PFSK-1 (cell line): ENCODE measurements around the gene CHST11.

Experiments
- FOXP2 ChIP-seq: optimal IDR thresholded peaks from 2 replicates; pipeline ENCODE3; 2011; ENCODE audit warnings: borderline replicate concordance, control low read depth, inconsistent platforms; ENCODE audit not compliant: insufficient read depth; ENCODE audit errors: extremely low read length, extremely low read depth
- POLR2AphosphoS5 ChIP-seq: IDR thresholded peaks from 2 replicates; pipeline ENCODE4 v1.6.1; 2012; ENCODE audit warnings: low read depth, mild to moderate bottlenecking, control low read depth, low read length, moderate library complexity
- SIN3A ChIP-seq: IDR thresholded peaks from 2 replicates; pipeline ENCODE4 v1.6.1; 2012; ENCODE audit warnings: mild to moderate bottlenecking, low read length, moderate library complexity, borderline replicate concordance; ENCODE audit not compliant: insufficient read depth
- TAF1 ChIP-seq: IDR thresholded peaks from 2 replicates; pipeline ENCODE4 v1.6.1; 2012; ENCODE audit warnings: low read length, control low read depth, borderline replicate concordance; ENCODE audit not compliant: insufficient read depth
- TF ChIP-seq, protein P1 (sequence below), 2 experiments: IDR thresholded peaks; 2 replicates each; pipeline versions ENCODE4 v1.6.1 to v1.8.0; 2011 to 2012; ENCODE audit warnings: low read depth in 2 of 2, low read length in 2 of 2, control low read depth in 1 of 2, inconsistent platforms in 1 of 2, mild to moderate bottlenecking in 1 of 2, moderate library complexity in 1 of 2; ENCODE audit not compliant: insufficient read depth in 1 of 2

CHST11 gene

DNA sequence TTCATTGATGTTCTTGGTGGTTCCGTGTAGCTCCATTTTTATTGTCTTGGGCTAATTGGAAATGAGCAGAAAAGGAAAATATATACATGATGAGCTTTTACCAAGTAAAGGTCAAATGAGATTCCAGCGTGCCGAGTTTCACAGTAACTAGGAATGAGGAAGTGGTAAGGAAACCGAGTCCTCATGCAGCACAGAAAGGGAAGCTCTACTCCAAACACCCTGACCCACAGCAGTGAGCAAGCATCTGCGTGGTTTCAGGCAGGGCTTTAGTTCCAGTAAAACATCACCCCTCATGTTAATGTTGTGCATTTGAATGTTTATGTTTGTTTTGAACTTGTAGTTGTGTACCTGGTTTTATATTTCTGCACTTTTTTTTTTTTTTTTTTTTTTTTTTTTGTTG, 293.3 kb downstream of the CHST11 start:
- no peak for TF ChIP-seq SIN3A

DNA sequence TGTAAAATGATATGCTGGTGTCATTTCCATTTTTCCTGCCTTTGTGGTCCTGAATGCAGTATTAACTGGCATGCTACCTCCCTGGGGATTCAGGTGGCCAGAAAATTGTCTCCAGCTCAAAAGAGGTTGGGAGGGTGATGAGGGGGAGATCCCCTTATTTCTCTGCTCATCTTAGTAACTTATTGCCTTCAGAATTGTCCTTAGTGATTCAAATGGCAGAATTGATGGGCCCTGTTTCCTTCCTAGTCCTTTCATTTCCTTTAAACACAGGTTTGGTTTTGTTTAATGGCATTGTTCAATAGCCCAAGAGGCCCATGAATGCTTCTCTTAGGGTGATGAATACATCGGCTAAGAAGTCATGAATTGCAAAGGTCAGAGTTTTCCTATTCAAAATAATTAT, 294.4 kb downstream of the CHST11 start:
- TF ChIP-seq FOXP2 (no peak), TAF1 (no peak), POLR2AphosphoS5 (no peak), SIN3A (no peak)
- TF ChIP-seq, protein P1, sequence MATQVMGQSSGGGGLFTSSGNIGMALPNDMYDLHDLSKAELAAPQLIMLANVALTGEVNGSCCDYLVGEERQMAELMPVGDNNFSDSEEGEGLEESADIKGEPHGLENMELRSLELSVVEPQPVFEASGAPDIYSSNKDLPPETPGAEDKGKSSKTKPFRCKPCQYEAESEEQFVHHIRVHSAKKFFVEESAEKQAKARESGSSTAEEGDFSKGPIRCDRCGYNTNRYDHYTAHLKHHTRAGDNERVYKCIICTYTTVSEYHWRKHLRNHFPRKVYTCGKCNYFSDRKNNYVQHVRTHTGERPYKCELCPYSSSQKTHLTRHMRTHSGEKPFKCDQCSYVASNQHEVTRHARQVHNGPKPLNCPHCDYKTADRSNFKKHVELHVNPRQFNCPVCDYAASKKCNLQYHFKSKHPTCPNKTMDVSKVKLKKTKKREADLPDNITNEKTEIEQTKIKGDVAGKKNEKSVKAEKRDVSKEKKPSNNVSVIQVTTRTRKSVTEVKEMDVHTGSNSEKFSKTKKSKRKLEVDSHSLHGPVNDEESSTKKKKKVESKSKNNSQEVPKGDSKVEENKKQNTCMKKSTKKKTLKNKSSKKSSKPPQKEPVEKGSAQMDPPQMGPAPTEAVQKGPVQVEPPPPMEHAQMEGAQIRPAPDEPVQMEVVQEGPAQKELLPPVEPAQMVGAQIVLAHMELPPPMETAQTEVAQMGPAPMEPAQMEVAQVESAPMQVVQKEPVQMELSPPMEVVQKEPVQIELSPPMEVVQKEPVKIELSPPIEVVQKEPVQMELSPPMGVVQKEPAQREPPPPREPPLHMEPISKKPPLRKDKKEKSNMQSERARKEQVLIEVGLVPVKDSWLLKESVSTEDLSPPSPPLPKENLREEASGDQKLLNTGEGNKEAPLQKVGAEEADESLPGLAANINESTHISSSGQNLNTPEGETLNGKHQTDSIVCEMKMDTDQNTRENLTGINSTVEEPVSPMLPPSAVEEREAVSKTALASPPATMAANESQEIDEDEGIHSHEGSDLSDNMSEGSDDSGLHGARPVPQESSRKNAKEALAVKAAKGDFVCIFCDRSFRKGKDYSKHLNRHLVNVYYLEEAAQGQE (IDR thresholded peaks at IDR 0.05; ENCODE audit: insufficient read depth in 1 of 2, low read depth in 2 of 2, low read length in 2 of 2) = no peak

DNA sequence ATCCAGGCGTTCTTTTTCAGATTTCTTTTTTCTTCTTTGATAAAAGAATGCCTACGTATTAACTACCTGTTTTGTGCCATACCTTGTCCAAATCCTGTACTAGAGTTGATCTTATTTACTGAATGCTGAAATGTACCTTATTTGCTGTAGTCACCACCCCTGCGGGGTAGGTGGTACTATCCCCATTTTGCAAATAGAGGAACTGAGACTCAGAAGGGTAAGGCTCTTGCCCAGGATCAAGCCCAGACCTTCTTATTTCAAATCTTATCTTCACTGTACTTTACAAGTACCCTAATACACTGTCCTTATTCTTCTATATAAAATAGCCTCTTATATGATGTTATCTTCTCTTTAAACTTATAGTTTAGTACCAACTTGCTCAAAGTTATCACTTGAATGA, 294.8 kb downstream of the CHST11 start:
- TF ChIP-seq SIN3A (no peak), TAF1 (no peak), FOXP2 (no peak)
- TF ChIP-seq, protein P1 (IDR thresholded peaks at IDR 0.05; ENCODE audit: insufficient read depth in 1 of 2, low read depth in 2 of 2, low read length in 2 of 2) = no peak

GRCh38 chr12:104752016-104752415, 295.3 kb downstream of the CHST11 start:
- no peak for TF ChIP-seq TAF1

DNA sequence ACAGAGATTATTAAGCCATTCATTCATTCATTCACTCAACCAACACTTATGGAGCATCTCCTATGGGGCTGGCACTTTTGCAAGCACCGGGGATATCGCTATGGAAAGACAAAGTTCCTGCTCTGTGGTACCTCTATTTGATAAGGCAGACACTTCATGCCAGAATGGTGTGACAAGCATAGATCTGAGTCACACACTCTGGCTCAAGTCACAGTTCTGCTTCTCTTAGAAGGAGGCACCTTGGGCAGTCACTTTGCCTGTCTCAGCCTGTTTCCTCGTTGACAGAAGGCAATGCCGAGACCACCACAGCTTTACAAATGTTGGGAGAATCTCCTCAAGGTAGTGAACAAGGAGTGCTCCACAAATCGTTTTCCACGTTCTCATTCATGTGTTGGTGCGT, 296.1 kb downstream of the CHST11 start:
- TF ChIP-seq POLR2AphosphoS5 (no peak), FOXP2 (no peak), TAF1 (no peak), SIN3A (no peak)
- TF ChIP-seq, protein P1 (IDR thresholded peaks at IDR 0.05; ENCODE audit: insufficient read depth in 1 of 2, low read depth in 2 of 2, low read length in 2 of 2) = no peak

GRCh38 chr12:104756901-104757300, 300.2 kb downstream of the CHST11 start:
- no peak for TF ChIP-seq POLR2AphosphoS5
- TF ChIP-seq SIN3A = no peak
- TF ChIP-seq, protein P1 (IDR thresholded peaks at IDR 0.05; ENCODE audit: insufficient read depth in 1 of 2, low read depth in 2 of 2, low read length in 2 of 2) = no peak
- no peak for TF ChIP-seq FOXP2
- no peak for TF ChIP-seq TAF1
